Fibroblast of lung (primary cell): Measurements from ENCODE around the gene LRCH2. TPM values are rescaled to one million over a fixed set of nuclear protein-coding genes. Genes with fewer than 3 reads are reported as not detected.

ENCODE experiments used
- DNase-seq, 2 donors: peaks; one replicate each; pipeline versions ENCODE4 v3.0.0 to v3.0.0-alpha.2; 2010; ENCODE audit warnings: low read depth in 2 of 2
- H2AFZ ChIP-seq: 2 replicates; pipeline ENCODE4 v1.5.1; 2012; ENCODE audit warnings: low read length, control low read depth, inconsistent platforms
- H3K27ac ChIP-seq: 2 replicates; pipeline ENCODE4 v1.5.1; 2011; ENCODE audit warnings: low read length, control low read depth; ENCODE audit not compliant: insufficient read depth
- H3K27me3 ChIP-seq: 2 replicates; pipeline ENCODE4 v1.5.1; 2011; ENCODE audit warnings: mild to moderate bottlenecking, low read length; ENCODE audit not compliant: control insufficient read depth, insufficient read depth
- H3K36me3 ChIP-seq: 2 replicates; pipeline ENCODE4 v1.5.1; 2011; ENCODE audit warnings: low read length; ENCODE audit not compliant: control insufficient read depth, insufficient read depth
- H3K4me1 ChIP-seq: 2 replicates; pipeline ENCODE4 v1.5.1; 2011; ENCODE audit warnings: low read length; ENCODE audit not compliant: control insufficient read depth, insufficient read depth; ENCODE audit errors: extremely low read depth
- H3K4me2 ChIP-seq: 2 replicates; pipeline ENCODE4 v1.5.1; 2011; ENCODE audit warnings: low read length, control low read depth; ENCODE audit not compliant: insufficient read depth; ENCODE audit errors: extremely low read depth
- H3K4me3 ChIP-seq, 4 experiments: fragments of 200-600 bp in 1 of 4; sonication (generic) in 1 of 4; replicated peaks in 1 of 4; 2 replicates each; pipeline ENCODE4 v1.5.1; 2011 to 2016; ENCODE audit warnings: low read length in 4 of 4, low read depth in 3 of 4, mild to moderate bottlenecking in 3 of 4, control low read depth in 2 of 4, inconsistent platforms in 1 of 4, mixed read lengths in 1 of 4; ENCODE audit not compliant: insufficient read depth in 1 of 4; ENCODE audit errors: control extremely low read depth in 1 of 4
- H3K79me2 ChIP-seq: 2 replicates; pipeline ENCODE4 v1.5.1; 2012; ENCODE audit warnings: mild to moderate bottlenecking, low read length, inconsistent platforms; ENCODE audit not compliant: control insufficient read depth, insufficient read depth
- H3K9ac ChIP-seq: 2 replicates; pipeline ENCODE4 v1.5.1; 2011; ENCODE audit warnings: mild to moderate bottlenecking, low read length, control low read depth; ENCODE audit not compliant: insufficient read depth
- H3K9me3 ChIP-seq: 2 replicates; pipeline ENCODE4 v1.5.1; 2012; ENCODE audit warnings: low read depth, low read length; ENCODE audit not compliant: control insufficient read depth, insufficient read depth
- H4K20me1 ChIP-seq: 2 replicates; pipeline ENCODE4 v1.5.1; 2011; ENCODE audit warnings: low read length; ENCODE audit not compliant: control insufficient read depth, insufficient read depth; ENCODE audit errors: extremely low read depth
- EZH2 ChIP-seq: IDR thresholded peaks from 2 replicates; pipeline ENCODE4 v1.5.1; 2012; ENCODE audit warnings: low read length, control low read depth, mild to moderate bottlenecking; ENCODE audit errors: missing control alignments
- polyA plus RNA-seq, 2 donors: library from polyadenylated mRNA; depleted of rRNA in 1 of 2; stranded (reverse) in 1 of 2; unstranded in 1 of 2; fragments of >200 nt; gene quantifications; 2 replicates each; pipeline ENCODE4 v1.2.1, GENCODE V29; 2011 to 2012; ENCODE audit warnings: missing spikeins in 1 of 2
- total RNA-seq: library from RNA; depleted of rRNA; stranded (reverse); fragments of >200 nt; gene quantifications from 2 replicates; pipeline ENCODE4 v1.2.1, GENCODE V29; 2014
- TF ChIP-seq, protein P1 (sequence below), 2 donors: IDR thresholded peaks in 1 of 2; conservative IDR thresholded peaks in 1 of 2; 1 replicate in 1 of 2; 2 replicates in 1 of 2; pipeline ENCODE4 v1.5.1; 2011 to 2012; ENCODE audit warnings: low read length in 2 of 2, control low read depth in 1 of 2, inconsistent platforms in 1 of 2, low read depth in 1 of 2, mild to moderate bottlenecking in 1 of 2

LRCH2 gene
- total and polyA plus RNA-seq, 2 donors (not counting 1 experiment from before 2014, with no cell fraction given): 7.9 to 19.5 TPM

- no peak overlapping the region for H3K9ac ChIP-seq
- no peaks in the 10 kb centered on the region for H3K27me3 ChIP-seq
- H2AFZ ChIP-seq: no peak overlapping the region
- H4K20me1 ChIP-seq: no peaks in the 10 kb centered on the region
- no peak for DNase-seq
- no peak overlapping the region for H3K4me2 ChIP-seq
- no peaks in the 10 kb centered on the region for H3K36me3 ChIP-seq
- H3K27ac ChIP-seq: no peak overlapping the region
- H3K9me3 ChIP-seq: no peaks in the 10 kb centered on the region
- TF ChIP-seq EZH2: no peak
- TF ChIP-seq, protein P1, sequence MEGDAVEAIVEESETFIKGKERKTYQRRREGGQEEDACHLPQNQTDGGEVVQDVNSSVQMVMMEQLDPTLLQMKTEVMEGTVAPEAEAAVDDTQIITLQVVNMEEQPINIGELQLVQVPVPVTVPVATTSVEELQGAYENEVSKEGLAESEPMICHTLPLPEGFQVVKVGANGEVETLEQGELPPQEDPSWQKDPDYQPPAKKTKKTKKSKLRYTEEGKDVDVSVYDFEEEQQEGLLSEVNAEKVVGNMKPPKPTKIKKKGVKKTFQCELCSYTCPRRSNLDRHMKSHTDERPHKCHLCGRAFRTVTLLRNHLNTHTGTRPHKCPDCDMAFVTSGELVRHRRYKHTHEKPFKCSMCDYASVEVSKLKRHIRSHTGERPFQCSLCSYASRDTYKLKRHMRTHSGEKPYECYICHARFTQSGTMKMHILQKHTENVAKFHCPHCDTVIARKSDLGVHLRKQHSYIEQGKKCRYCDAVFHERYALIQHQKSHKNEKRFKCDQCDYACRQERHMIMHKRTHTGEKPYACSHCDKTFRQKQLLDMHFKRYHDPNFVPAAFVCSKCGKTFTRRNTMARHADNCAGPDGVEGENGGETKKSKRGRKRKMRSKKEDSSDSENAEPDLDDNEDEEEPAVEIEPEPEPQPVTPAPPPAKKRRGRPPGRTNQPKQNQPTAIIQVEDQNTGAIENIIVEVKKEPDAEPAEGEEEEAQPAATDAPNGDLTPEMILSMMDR (conservative IDR thresholded peaks at IDR 0.05 in 1 of 2, IDR thresholded peaks at IDR 0.05 in 1 of 2; ENCODE audit: low read depth in 1 of 2, low read length in 2 of 2): no peak
- H3K4me3 ChIP-seq: no peak overlapping the region
- no peaks in the 10 kb centered on the region for H3K79me2 ChIP-seq
- H3K4me1 ChIP-seq: no peaks in the 10 kb centered on the region
These were observed 29.9 kb downstream of the LRCH2 start for GRCh38 chrX:115204040-115204439.

DNA sequence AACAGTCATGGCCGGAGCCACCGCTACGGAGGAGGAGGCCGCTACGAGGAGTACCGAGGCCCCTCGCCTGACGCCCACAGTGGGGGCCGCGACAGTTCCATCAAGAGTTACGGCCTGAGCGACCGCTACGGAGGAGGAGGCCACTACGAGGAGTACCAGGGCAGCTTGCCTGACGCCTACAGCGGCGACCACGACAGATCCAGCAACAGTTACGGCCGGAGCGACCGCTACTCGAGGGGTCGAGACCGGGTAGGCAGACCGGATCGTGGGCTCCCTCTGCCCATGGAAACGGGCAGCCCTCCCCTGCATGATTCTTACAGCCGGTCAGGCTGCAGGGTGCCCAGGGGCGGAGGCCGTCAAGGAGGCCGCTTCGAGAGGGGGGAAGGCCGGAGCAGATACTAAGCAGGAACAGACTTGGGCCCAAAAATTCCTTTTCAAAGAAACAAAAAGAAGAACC is 41.6 kb downstream of the LRCH2 start:
- no peak overlapping the region for H3K9ac ChIP-seq
- TF ChIP-seq, protein P1 (conservative IDR thresholded peaks at IDR 0.05 in 1 of 2, IDR thresholded peaks at IDR 0.05 in 1 of 2; ENCODE audit: low read depth in 1 of 2, low read length in 2 of 2): no peak
- no peak for TF ChIP-seq EZH2
- no peaks in the 10 kb centered on the region for H3K27me3 ChIP-seq
- no peaks in the 10 kb centered on the region for H4K20me1 ChIP-seq
- H2AFZ ChIP-seq: no peak overlapping the region
- H3K4me1 ChIP-seq: no peaks in the 10 kb centered on the region
- H3K36me3 ChIP-seq: no peaks in the 10 kb centered on the region
- no peaks in the 10 kb centered on the region for H3K9me3 ChIP-seq
- H3K79me2 ChIP-seq: peaks cover 5% of the 10 kb centered on the region
- no peak overlapping the region for H3K4me2 ChIP-seq
- H3K4me3 ChIP-seq: no peak overlapping the region
- no peak for DNase-seq
- no peak overlapping the region for H3K27ac ChIP-seq

- H3K36me3 ChIP-seq: no peaks in the 10 kb centered on the region
- peaks cover 3% of the 10 kb centered on the region for H3K79me2 ChIP-seq
- H3K4me2 ChIP-seq: no peak overlapping the region
- no peaks in the 10 kb centered on the region for H3K27me3 ChIP-seq
- no peak overlapping the region for H3K4me3 ChIP-seq
- no peak overlapping the region for H3K9ac ChIP-seq
- no peaks in the 10 kb centered on the region for H3K4me1 ChIP-seq
- H4K20me1 ChIP-seq: no peaks in the 10 kb centered on the region
- no peak overlapping the region for H3K27ac ChIP-seq
- no peak for DNase-seq
- H2AFZ ChIP-seq: no peak overlapping the region
- no peak for TF ChIP-seq EZH2
- TF ChIP-seq, protein P1 (conservative IDR thresholded peaks at IDR 0.05 in 1 of 2, IDR thresholded peaks at IDR 0.05 in 1 of 2; ENCODE audit: low read depth in 1 of 2, low read length in 2 of 2): no peak
- no peaks in the 10 kb centered on the region for H3K9me3 ChIP-seq
These were observed 42.2 kb downstream of the LRCH2 start for GRCh38 chrX:115191490-115192243.
